HepG2 (cell line): ENCODE results near the gene FAM216A. TPM values are rescaled to one million over a fixed set of nuclear protein-coding genes. Genes with fewer than 3 reads are reported as not detected.

Source experiments
- HNRNPUL1 ChIP-seq: fragments of 200-400 bp; formaldehyde crosslinking; IDR thresholded peaks from 2 replicates; pipeline ENCODE4 v1.6.1; 2017; ENCODE audit warnings: low read depth, mild to moderate bottlenecking, low read length, moderate library complexity
- KDM3A ChIP-seq: IDR thresholded peaks from 2 replicates; pipeline ENCODE4 v1.6.1; 2018; ENCODE audit warnings: low read depth, missing compliant biosample characterization
- PHB2 ChIP-seq: fragments of 450-650 bp; IDR thresholded peaks from 2 replicates; pipeline ENCODE4 v1.6.1; 2018; ENCODE audit not compliant: partially characterized antibody
- PHF8 ChIP-seq: sonication (generic); formaldehyde crosslinking; IDR thresholded peaks from 2 replicates; pipeline ENCODE4 v1.5.0; 2020; ENCODE audit warnings: missing genetic modification reagents
- RFX3 ChIP-seq: IDR thresholded peaks from 2 replicates; pipeline ENCODE4 v1.6.1; 2016; ENCODE audit warnings: missing biosample characterization, missing genetic modification reagents
- SMAD9 ChIP-seq: sonication (generic); formaldehyde crosslinking; IDR thresholded peaks from 2 replicates; pipeline ENCODE4 v1.5.1; 2020; ENCODE audit warnings: mild to moderate bottlenecking, missing genetic modification reagents
- TARDBP ChIP-seq: sonication (generic); formaldehyde crosslinking; IDR thresholded peaks from 2 replicates; pipeline ENCODE4 v1.8.0; 2022; ENCODE audit warnings: mild to moderate bottlenecking, missing genetic modification reagents
- THAP11 ChIP-seq: IDR thresholded peaks from 2 replicates; pipeline ENCODE4 v1.6.1; 2016; ENCODE audit warnings: missing biosample characterization, missing genetic modification reagents
- TRIM24 ChIP-seq: sonication (generic); formaldehyde crosslinking; IDR thresholded peaks from 2 replicates; pipeline ENCODE4 v1.8.0; 2022; ENCODE audit warnings: mild to moderate bottlenecking, missing genetic modification reagents
- ZNF276 ChIP-seq: sonication (generic); formaldehyde crosslinking; IDR thresholded peaks from 2 replicates; pipeline ENCODE4 v1.4.0; 2020; ENCODE audit warnings: mild to moderate bottlenecking, low read depth, missing genetic modification reagents
- ZNF350 ChIP-seq: sonication (generic); formaldehyde crosslinking; IDR thresholded peaks from 2 replicates; pipeline ENCODE4 v1.4.0; 2020; ENCODE audit warnings: mild to moderate bottlenecking, low read depth, missing genetic modification reagents, borderline replicate concordance
- ZNF572 ChIP-seq: sonication (generic); formaldehyde crosslinking; IDR thresholded peaks from 2 replicates; pipeline ENCODE4 v1.5.1; 2020; ENCODE audit warnings: mild to moderate bottlenecking, missing genetic modification reagents
- ZNF792 ChIP-seq: IDR thresholded peaks from 2 replicates; pipeline ENCODE4 v1.6.1; 2016
- ZNF83 ChIP-seq: sonication (generic); formaldehyde crosslinking; IDR thresholded peaks from 2 replicates; pipeline ENCODE4 v1.4.0; 2020; ENCODE audit warnings: missing genetic modification reagents, mild to moderate bottlenecking, borderline replicate concordance
- polyA plus RNA-seq, 8 experiments: library from polyadenylated mRNA; depleted of rRNA in 3 of 8; stranded (reverse) in 7 of 8; unstranded in 1 of 8; fragments of >200 nt; fragmentation: Illumina TruSeq in 4 of 8; extraction: Trizol in 4 of 8; gene quantifications; 2 replicates each; pipeline versions ENCODE4 v1.2.1 to v1.2.3, GENCODE V29; 2011 to 2016; ENCODE audit warnings: low read depth in 4 of 8, missing spikeins in 1 of 8, mixed read lengths in 1 of 8; ENCODE audit not compliant: insufficient read depth in 1 of 8
- total RNA-seq, 5 experiments: library from RNA; depleted of rRNA; stranded (reverse); fragments of >200 nt; fragmentation: Illumina TruSeq; extraction: Trizol; gene quantifications; 2 replicates each; pipeline ENCODE4 v1.2.3, GENCODE V29; 2016; ENCODE audit warnings: low read depth in 1 of 5
- TF ChIP-seq, protein P1 (sequence below): sonication (generic); formaldehyde crosslinking; IDR thresholded peaks from 2 replicates; pipeline ENCODE4 v1.8.1; 2023; ENCODE audit warnings: mild to moderate bottlenecking, inconsistent platforms, moderate library complexity, missing genetic modification reagents, borderline replicate concordance
- TF ChIP-seq, protein P2 (sequence below): sonication (generic); formaldehyde crosslinking; IDR thresholded peaks from 2 replicates; pipeline ENCODE4 v1.5.1; 2020; ENCODE audit warnings: mild to moderate bottlenecking, missing genetic modification reagents, borderline replicate concordance

FAM216A gene
- total and polyA plus RNA-seq, 2 of the 13 experiments (the other 11 are each of a cell fraction or from before 2014, with no cell fraction given): 20.3 to 31.2 TPM

GRCh38 chr12:110468214-110469048, at the start of gene FAM216A, which contains the start of gene GPN3 (continued):
- TF ChIP-seq ZNF276: no peak
- peak; percentile 71; the same call in 1 of the 2 replicates for TF ChIP-seq TARDBP
- no peak for TF ChIP-seq PHB2
- TF ChIP-seq ZNF572: no peak; the same call in 1 of the 2 replicates
- TF ChIP-seq PHF8: peak; percentile 72
- TF ChIP-seq SMAD9 (CRISPR knock-in tag): peak; percentile 19; the same call in 1 of the 2 replicates
- TF ChIP-seq TRIM24 (CRISPR knock-in tag): no peak
- no peak; the same call in 1 of the 2 replicates for TF ChIP-seq ZNF792
- no peak for TF ChIP-seq KDM3A (CRISPR knock-in tag)
- TF ChIP-seq RFX3 (CRISPR knock-in tag): no peak
- TF ChIP-seq HNRNPUL1: no peak
- TF ChIP-seq ZNF350: peak; percentile 57; the same call in 1 of the 2 replicates
- TF ChIP-seq, protein P1, sequence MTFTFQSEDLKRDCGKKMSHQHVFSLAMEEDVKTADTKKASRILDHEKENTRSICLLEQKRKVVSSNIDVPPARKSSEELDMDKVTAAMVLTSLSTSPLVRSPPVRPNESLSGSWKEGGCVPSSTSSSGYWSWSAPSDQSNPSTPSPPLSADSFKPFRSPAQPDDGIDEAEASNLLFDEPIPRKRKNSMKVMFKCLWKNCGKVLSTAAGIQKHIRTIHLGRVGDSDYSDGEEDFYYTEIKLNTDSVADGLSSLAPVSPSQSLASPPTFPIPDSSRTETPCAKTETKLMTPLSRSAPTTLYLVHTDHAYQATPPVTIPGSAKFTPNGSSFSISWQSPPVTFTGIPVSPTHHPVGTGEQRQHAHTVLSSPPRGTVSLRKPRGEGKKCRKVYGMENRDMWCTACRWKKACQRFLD: no peak; the same call in 1 of the 2 replicates
- peak; percentile 92 for TF ChIP-seq THAP11 (CRISPR knock-in tag)
- TF ChIP-seq, protein P2, sequence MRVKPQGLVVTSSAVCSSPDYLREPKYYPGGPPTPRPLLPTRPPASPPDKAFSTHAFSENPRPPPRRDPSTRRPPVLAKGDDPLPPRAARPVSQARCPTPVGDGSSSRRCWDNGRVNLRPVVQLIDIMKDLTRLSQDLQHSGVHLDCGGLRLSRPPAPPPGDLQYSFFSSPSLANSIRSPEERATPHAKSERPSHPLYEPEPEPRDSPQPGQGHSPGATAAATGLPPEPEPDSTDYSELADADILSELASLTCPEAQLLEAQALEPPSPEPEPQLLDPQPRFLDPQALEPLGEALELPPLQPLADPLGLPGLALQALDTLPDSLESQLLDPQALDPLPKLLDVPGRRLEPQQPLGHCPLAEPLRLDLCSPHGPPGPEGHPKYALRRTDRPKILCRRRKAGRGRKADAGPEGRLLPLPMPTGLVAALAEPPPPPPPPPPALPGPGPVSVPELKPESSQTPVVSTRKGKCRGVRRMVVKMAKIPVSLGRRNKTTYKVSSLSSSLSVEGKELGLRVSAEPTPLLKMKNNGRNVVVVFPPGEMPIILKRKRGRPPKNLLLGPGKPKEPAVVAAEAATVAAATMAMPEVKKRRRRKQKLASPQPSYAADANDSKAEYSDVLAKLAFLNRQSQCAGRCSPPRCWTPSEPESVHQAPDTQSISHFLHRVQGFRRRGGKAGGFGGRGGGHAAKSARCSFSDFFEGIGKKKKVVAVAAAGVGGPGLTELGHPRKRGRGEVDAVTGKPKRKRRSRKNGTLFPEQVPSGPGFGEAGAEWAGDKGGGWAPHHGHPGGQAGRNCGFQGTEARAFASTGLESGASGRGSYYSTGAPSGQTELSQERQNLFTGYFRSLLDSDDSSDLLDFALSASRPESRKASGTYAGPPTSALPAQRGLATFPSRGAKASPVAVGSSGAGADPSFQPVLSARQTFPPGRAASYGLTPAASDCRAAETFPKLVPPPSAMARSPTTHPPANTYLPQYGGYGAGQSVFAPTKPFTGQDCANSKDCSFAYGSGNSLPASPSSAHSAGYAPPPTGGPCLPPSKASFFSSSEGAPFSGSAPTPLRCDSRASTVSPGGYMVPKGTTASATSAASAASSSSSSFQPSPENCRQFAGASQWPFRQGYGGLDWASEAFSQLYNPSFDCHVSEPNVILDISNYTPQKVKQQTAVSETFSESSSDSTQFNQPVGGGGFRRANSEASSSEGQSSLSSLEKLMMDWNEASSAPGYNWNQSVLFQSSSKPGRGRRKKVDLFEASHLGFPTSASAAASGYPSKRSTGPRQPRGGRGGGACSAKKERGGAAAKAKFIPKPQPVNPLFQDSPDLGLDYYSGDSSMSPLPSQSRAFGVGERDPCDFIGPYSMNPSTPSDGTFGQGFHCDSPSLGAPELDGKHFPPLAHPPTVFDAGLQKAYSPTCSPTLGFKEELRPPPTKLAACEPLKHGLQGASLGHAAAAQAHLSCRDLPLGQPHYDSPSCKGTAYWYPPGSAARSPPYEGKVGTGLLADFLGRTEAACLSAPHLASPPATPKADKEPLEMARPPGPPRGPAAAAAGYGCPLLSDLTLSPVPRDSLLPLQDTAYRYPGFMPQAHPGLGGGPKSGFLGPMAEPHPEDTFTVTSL (CRISPR knock-in tag): peak; percentile 55; the same call in 1 of the 2 replicates
- TF ChIP-seq ZNF83 (CRISPR knock-in tag): no peak
